H9 (cell line): ENCODE measurements around the gene SUV39H2. TPM values are rescaled to one million over a fixed set of nuclear protein-coding genes. Genes with fewer than 3 reads are reported as not detected.

ENCODE experiments used
- DNase-seq: peaks from one replicate; pipeline ENCODE4 v3.0.0-alpha.2; 2017
- H2AFZ ChIP-seq: one replicate; pipeline ENCODE4 v1.6.1; 2013; ENCODE audit warnings: mild to moderate bottlenecking, low read length, control low read depth, moderate library complexity
- H2AK5ac ChIP-seq: 2 replicates; pipeline ENCODE4 v1.6.1; 2013; ENCODE audit warnings: low read length, control low read depth, mixed read lengths; ENCODE audit not compliant: insufficient read length
- H2BK120ac ChIP-seq: one replicate; pipeline ENCODE4 v1.6.1; 2013; ENCODE audit warnings: low read depth, mild to moderate bottlenecking, low read length, control low read depth, inconsistent platforms; ENCODE audit not compliant: poor library complexity, severe bottlenecking
- H2BK12ac ChIP-seq: 2 replicates; pipeline ENCODE4 v1.6.1; 2013; ENCODE audit warnings: low read length, control low read depth, mixed read lengths, low read depth; ENCODE audit not compliant: insufficient read length
- H2BK15ac ChIP-seq: 2 replicates; pipeline ENCODE4 v1.6.1; 2013; ENCODE audit warnings: low read depth, low read length, control low read depth
- H2BK20ac ChIP-seq: one replicate; pipeline ENCODE4 v1.6.1; 2013; ENCODE audit warnings: low read depth, mild to moderate bottlenecking, low read length, control low read depth, inconsistent platforms; ENCODE audit not compliant: poor library complexity, severe bottlenecking
- H2BK5ac ChIP-seq: 2 replicates; pipeline ENCODE4 v1.6.1; 2013; ENCODE audit warnings: low read length, control low read depth, mixed read lengths; ENCODE audit not compliant: insufficient read length
- H3K14ac ChIP-seq: 2 replicates; pipeline ENCODE4 v1.6.1; 2013; ENCODE audit warnings: low read length, control low read depth; ENCODE audit not compliant: insufficient read depth
- H3K18ac ChIP-seq: 2 replicates; pipeline ENCODE4 v1.6.1; 2013; ENCODE audit warnings: low read depth, mild to moderate bottlenecking, mixed read lengths, low read length, control low read depth; ENCODE audit not compliant: insufficient read length
- H3K23ac ChIP-seq: 2 replicates; pipeline ENCODE4 v1.6.1; 2013; ENCODE audit warnings: low read length, control low read depth, mixed read lengths, low read depth; ENCODE audit not compliant: insufficient read length
- H3K23me2 ChIP-seq: 2 replicates; pipeline ENCODE4 v1.6.1; 2013; ENCODE audit warnings: low read depth, mild to moderate bottlenecking, mixed read lengths, low read length, control low read depth; ENCODE audit not compliant: insufficient read length, poor library complexity, severe bottlenecking
- H3K27ac ChIP-seq: 2 replicates; pipeline ENCODE4 v1.5.1; 2013; ENCODE audit warnings: low read length, control low read depth, mixed read lengths, low read depth; ENCODE audit not compliant: insufficient read length
- H3K27me3 ChIP-seq: 2 replicates; pipeline ENCODE4 v1.6.1; 2013; ENCODE audit warnings: low read length, control low read depth, inconsistent platforms; ENCODE audit not compliant: insufficient read depth
- H3K4ac ChIP-seq: 2 replicates; pipeline ENCODE4 v1.6.1; 2013; ENCODE audit warnings: low read depth, mild to moderate bottlenecking, control low read depth, inconsistent platforms, low read length, moderate library complexity
- H3K4me1 ChIP-seq: 2 replicates; pipeline ENCODE4 v1.6.1; 2013; ENCODE audit warnings: low read length, control low read depth, inconsistent platforms; ENCODE audit not compliant: insufficient read depth
- H3K4me2 ChIP-seq: 2 replicates; pipeline ENCODE4 v1.6.1; 2013; ENCODE audit warnings: low read length, control low read depth, mixed read lengths; ENCODE audit not compliant: insufficient read length, insufficient read depth
- H3K56ac ChIP-seq: 2 replicates; pipeline ENCODE4 v1.6.1; 2013; ENCODE audit warnings: low read depth, mild to moderate bottlenecking, mixed read lengths, low read length, control low read depth; ENCODE audit not compliant: insufficient read length
- H3K79me1 ChIP-seq: 2 replicates; pipeline ENCODE4 v1.6.1; 2013; ENCODE audit warnings: low read depth, mild to moderate bottlenecking, moderate library complexity, low read length, control low read depth, inconsistent platforms; ENCODE audit not compliant: insufficient read depth, poor library complexity, severe bottlenecking
- H3K79me2 ChIP-seq: 2 replicates; pipeline ENCODE4 v1.6.1; 2013; ENCODE audit warnings: low read length, control low read depth, inconsistent platforms; ENCODE audit not compliant: insufficient read depth
- H3K9ac ChIP-seq: 2 replicates; pipeline ENCODE4 v1.6.1; 2013; ENCODE audit warnings: low read length, control low read depth, mixed read lengths; ENCODE audit not compliant: insufficient read length; ENCODE audit errors: extremely low read depth
- H3K9me3 ChIP-seq: one replicate; pipeline ENCODE4 v1.6.1; 2013; ENCODE audit warnings: low read depth, low read length, inconsistent platforms; ENCODE audit not compliant: control insufficient read depth
- H3T11ph ChIP-seq: one replicate; pipeline ENCODE4 v1.6.1; 2013; ENCODE audit warnings: mild to moderate bottlenecking, low read length, control low read depth, inconsistent platforms
- H4K20me1 ChIP-seq: one replicate; pipeline ENCODE4 v1.6.1; 2013; ENCODE audit not compliant: control insufficient read depth, insufficient read length, insufficient read depth
- H4K5ac ChIP-seq: 2 replicates; pipeline ENCODE4 v1.6.1; 2013; ENCODE audit warnings: low read depth, mild to moderate bottlenecking, mixed read lengths, low read length, control low read depth; ENCODE audit not compliant: insufficient read length
- H4K8ac ChIP-seq: replicated peaks from 2 replicates; pipeline ENCODE4 v1.6.1; 2013; ENCODE audit warnings: low read length, control low read depth, mixed read lengths, low read depth; ENCODE audit not compliant: insufficient read length
- H4K91ac ChIP-seq: 2 replicates; pipeline ENCODE4 v1.6.1; 2013; ENCODE audit warnings: low read depth, mild to moderate bottlenecking, moderate library complexity, mixed read lengths, low read length, control low read depth; ENCODE audit not compliant: insufficient read length
- H3K27ac Mint-ChIP-seq, 3 experiments: 2 replicates in 2 of 3; 3 replicates in 1 of 3; pipeline ENCODE4 v1.8.0; 2020 to 2021; ENCODE audit warnings: mixed read lengths in 3 of 3, mild to moderate bottlenecking in 1 of 3, moderate library complexity in 1 of 3
- H3K27me3 Mint-ChIP-seq: 2 replicates; pipeline ENCODE4 v1.8.0; 2021; ENCODE audit warnings: low read depth, mild to moderate bottlenecking, moderate library complexity, mixed read lengths
- H3K36me3 Mint-ChIP-seq, 3 experiments: 2 replicates in 2 of 3; 3 replicates in 1 of 3; pipeline ENCODE4 v1.8.0; 2020 to 2021; ENCODE audit warnings: low read depth in 3 of 3, mixed read lengths in 3 of 3; ENCODE audit not compliant: insufficient read depth in 1 of 3
- H3K4me1 Mint-ChIP-seq, 2 experiments: 2 replicates each; pipeline ENCODE4 v1.8.0; 2020; ENCODE audit warnings: mixed read lengths in 2 of 2
- H3K4me3 Mint-ChIP-seq, 2 experiments: 2 replicates in 1 of 2; 3 replicates in 1 of 2; pipeline ENCODE4 v1.8.0; 2020 to 2021; ENCODE audit warnings: mild to moderate bottlenecking in 2 of 2, mixed read lengths in 2 of 2, moderate library complexity in 1 of 2
- H3K9me3 Mint-ChIP-seq, 2 experiments: 2 replicates in 1 of 2; 3 replicates in 1 of 2; pipeline ENCODE4 v1.8.0; 2020; ENCODE audit warnings: mild to moderate bottlenecking in 2 of 2, mixed read lengths in 2 of 2, moderate library complexity in 1 of 2
- CTCF ChIP-seq: fragments of 200-600 bp; sonication (generic); conservative IDR thresholded peaks from 3 replicates; pipeline ENCODE4 v1.8.0; 2021; ENCODE audit warnings: antibody characterized with exemption, mild to moderate bottlenecking
- WGBS: extraction: QIAGEN DNeasy Blood & Tissue Kit; methylation state at CpG from one replicate; pipeline ENCODE4 v1.1.7; 2013; ENCODE audit warnings: missing lambda C conversion rate, low lambda C conversion rate, mixed read lengths; ENCODE audit not compliant: insufficient read length; ENCODE audit errors: extremely low coverage; 5-methylcytosine and 5-hydroxymethylcytosine counted together
- total RNA-seq: library from RNA; stranded (reverse); gene quantifications from 2 replicates; pipeline ENCODE4 v1.2.1, GENCODE V29; 2021

SUV39H2 gene
- total RNA-seq, 1 experiment from 2014 or later, result 59.7 TPM

GRCh38 chr10:14879928-14880193 is 1.2 kb downstream of the SUV39H2 start:
- TF ChIP-seq CTCF, result no peak
- Histone ChIP-seq H3K79me2 (peaks cover 37% of the 10 kb centered on the region; the same call in 1 of the 2 replicates), H3K9me3 (no peaks in the 10 kb centered on the region), H3K23ac (no peak overlapping the region), H4K8ac (no peak overlapping the region), H2BK5ac (no peak overlapping the region), H4K5ac (no peak overlapping the region), H2BK20ac (no peak overlapping the region), H2AFZ (no peak overlapping the region), H3K23me2 (peaks cover 4% of the 10 kb centered on the region), H3K4me1 (peaks cover 9% of the 10 kb centered on the region; the same call in 1 of the 2 replicates), H4K20me1 (no peaks in the 10 kb centered on the region), H3K4me2 (peak overlapping the region; percentile 93), H3K9ac (peak overlapping the region; percentile 90), H3K27me3 (no peaks in the 10 kb centered on the region), H3K4ac (no peak overlapping the region), H2BK15ac (no peak overlapping the region), H3K27ac (no peak overlapping the region), H3K14ac (no peak overlapping the region), H3K79me1 (peaks cover 2% of the 10 kb centered on the region), H3T11ph (no peak overlapping the region), H2AK5ac (no peak overlapping the region), H3K56ac (no peak overlapping the region), H4K91ac (no peak overlapping the region), H2BK12ac (no peak overlapping the region), H2BK120ac (no peak overlapping the region), H3K18ac (no peak overlapping the region)
- WGBS, result no CpG with 5 or more reads among the region's 5 CpGs
- Mint-ChIP-seq H3K9me3 (no peaks in the 10 kb centered on the region; a peak in 1 of 5 replicates), H3K4me1 (peaks cover 37 to 41% of the 10 kb centered on the region in 2 experiments), H3K36me3 (peaks cover 15 to 21% (median 17%) of the 10 kb centered on the region in 3 experiments; a peak in 6 of 7 replicates), H3K4me3 (peak overlapping the region; percentile 99), H3K27ac (peak overlapping the region in 2 of 3 experiments; percentile 18 to 98; a peak in 3 of 7 replicates), H3K27me3 (no peaks in the 10 kb centered on the region)
- no peak for DNase-seq
